OCI-LY7 (cell line): Measurements from ENCODE around the gene JAK3.

Experiments
- CTCF ChIP-seq: fragments of 200-600 bp; sonication (generic); conservative IDR thresholded peaks from 2 replicates; pipeline ENCODE4 v1.5.1; 2014; ENCODE audit warnings: mild to moderate bottlenecking, antibody characterized with exemption, low read length, moderate library complexity, mixed read lengths
- EZH2phosphoT487 ChIP-seq: fragments of 200-600 bp; sonication (generic); IDR thresholded peaks from 2 replicates; pipeline ENCODE4 v1.6.1; 2018; ENCODE audit warnings: low read depth, borderline replicate concordance, mild to moderate bottlenecking, mixed run types, antibody characterized with exemption, low read length, moderate library complexity, mixed read lengths

- TF ChIP-seq CTCF: no peak
- TF ChIP-seq EZH2phosphoT487: no peak
Measured at GRCh38 chr19:17817668-17818363, 30.0 kb downstream of the JAK3 start.
